Mucosa of rectum (tissue), 2 donors: Measurements from ENCODE around the gene NTRK2.

Experiments
- H3K27ac ChIP-seq, 2 donors: one replicate each; pipeline ENCODE4 v1.7.0; 2013; ENCODE audit warnings: inconsistent platforms in 2 of 2, low read depth in 2 of 2, low read length in 2 of 2
- H3K27me3 ChIP-seq, 2 donors: one replicate each; pipeline ENCODE4 v1.7.0; 2013; ENCODE audit warnings: low read length in 2 of 2; ENCODE audit not compliant: control insufficient read depth in 2 of 2, insufficient read depth in 2 of 2
- H3K36me3 ChIP-seq, 2 donors: one replicate each; pipeline ENCODE4 v1.7.0; 2013; ENCODE audit warnings: low read length in 2 of 2; ENCODE audit not compliant: control insufficient read depth in 2 of 2, insufficient read depth in 2 of 2
- H3K4me1 ChIP-seq, 2 donors: one replicate each; pipeline ENCODE4 v1.7.0; 2013; ENCODE audit warnings: low read length in 2 of 2, mild to moderate bottlenecking in 1 of 2; ENCODE audit not compliant: control insufficient read depth in 2 of 2, insufficient read depth in 2 of 2
- H3K4me3 ChIP-seq, 2 donors: one replicate each; pipeline ENCODE4 v1.7.0; 2013; ENCODE audit warnings: low read length in 2 of 2
- H3K9ac ChIP-seq, 2 donors: one replicate each; pipeline ENCODE4 v1.7.0; 2013; ENCODE audit warnings: low read length in 2 of 2, low read depth in 1 of 2, mild to moderate bottlenecking in 1 of 2
- H3K9me3 ChIP-seq, 2 donors: one replicate each; pipeline ENCODE4 v1.7.0; 2013; ENCODE audit warnings: low read length in 2 of 2; ENCODE audit not compliant: control insufficient read depth in 2 of 2
- donor health status: healthy.
- donor health status: Normal muscosa, but diverticular disease.

Gene NTRK2

DNA sequence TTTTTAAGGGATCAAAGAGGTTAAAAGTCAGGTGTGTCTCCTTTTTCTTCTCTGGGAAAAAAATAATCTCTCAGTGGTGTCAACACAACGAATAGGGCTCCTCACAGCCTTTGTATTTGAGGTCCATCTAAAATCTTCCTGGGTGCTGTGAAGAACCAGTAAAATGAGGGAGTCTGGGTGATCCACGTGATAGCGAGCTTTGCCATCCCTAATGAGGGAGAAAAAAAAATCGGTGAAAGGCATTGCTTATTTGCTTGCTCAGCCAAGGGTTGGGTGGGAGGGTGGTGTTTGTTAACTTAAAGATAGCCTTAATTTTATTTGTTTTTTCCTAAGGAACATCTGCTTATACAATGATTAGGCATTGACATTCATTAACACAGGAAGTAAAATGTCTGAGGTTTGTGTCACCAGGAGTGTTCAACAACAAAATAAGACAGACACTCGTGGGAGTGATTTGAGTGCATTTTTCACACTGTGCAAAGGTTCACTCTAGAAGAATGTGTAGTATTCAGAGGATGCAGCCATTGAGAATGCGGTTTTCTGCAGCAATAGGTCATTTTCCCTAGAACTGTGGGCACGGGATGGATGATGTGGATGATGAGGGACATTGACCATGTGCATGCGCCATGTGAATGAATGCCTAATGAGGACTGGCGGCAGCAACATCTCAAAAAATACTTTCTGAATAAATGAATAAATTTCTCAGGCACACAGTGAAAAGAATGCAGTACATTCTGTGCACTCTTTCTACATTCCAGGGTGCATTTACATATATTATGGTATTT is 369.5 kb downstream of the NTRK2 start:
- H3K27ac ChIP-seq, result no peak overlapping the region
- no peaks in the 10 kb centered on the region for H3K9me3 ChIP-seq
- H3K4me1 ChIP-seq, result peaks cover 0 to 5% of the 10 kb centered on the region in 2 donors
- no peak overlapping the region for H3K9ac ChIP-seq
- peaks cover 0 to 3% of the 10 kb centered on the region in 2 donors for H3K27me3 ChIP-seq
- H3K4me3 ChIP-seq, result no peak overlapping the region
- no peaks in the 10 kb centered on the region for H3K36me3 ChIP-seq

DNA sequence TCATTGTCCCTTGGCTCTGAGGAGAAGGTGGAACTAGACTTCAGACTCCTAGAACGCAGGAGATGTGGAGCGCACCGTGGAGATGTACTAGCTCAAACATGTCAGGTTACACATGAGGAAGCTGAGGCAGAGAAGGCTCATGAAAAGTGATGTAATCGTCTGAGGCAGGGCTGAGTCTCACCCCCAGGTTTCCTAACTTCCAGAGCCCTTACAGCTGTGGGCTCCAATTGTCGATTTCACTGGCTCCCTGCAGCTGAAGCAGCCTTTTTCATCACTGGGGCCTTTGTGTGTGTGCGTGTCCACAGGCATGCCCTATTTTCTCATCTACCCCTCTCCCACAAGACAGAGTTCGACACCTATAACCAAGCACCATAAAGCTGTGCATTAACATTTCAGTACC is 370.6 kb downstream of the NTRK2 start:
- Histone ChIP-seq H3K27ac (no peak overlapping the region), H3K36me3 (no peaks in the 10 kb centered on the region), H3K4me1 (peaks cover 0 to 5% of the 10 kb centered on the region in 2 donors), H3K9me3 (no peaks in the 10 kb centered on the region), H3K4me3 (no peak overlapping the region), H3K27me3 (peaks cover 0 to 3% of the 10 kb centered on the region in 2 donors), H3K9ac (no peak overlapping the region)

DNA sequence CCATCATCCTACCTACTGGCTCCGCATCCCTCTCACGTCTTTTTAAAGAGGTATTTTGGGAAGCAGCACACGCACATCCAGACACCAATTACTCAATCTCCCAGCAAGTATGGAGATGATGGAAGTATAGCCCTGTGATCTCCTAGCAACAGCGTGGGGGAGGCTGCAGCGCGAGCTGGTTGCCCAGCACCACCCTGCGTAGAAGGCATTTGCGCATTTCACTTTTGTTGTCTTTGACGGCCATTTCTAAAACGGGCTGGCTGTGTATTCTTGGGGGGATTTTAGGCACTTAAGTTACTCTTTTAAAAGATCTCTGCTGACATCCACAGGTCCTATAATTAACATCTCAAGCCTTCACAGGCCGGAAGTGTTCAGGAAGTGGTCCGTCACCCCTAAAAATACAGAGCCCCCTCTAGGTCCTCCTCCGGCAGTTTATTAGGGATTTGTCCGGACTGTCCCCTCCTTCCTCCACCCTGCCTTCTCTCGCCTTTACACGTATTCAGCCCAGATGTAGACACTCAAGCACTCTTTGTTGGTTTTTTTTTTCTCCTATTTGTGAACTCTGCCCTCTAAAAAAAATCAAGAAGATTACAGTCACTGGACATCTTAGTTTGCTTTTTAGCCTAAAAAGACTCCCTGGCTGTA is 371.4 kb downstream of the NTRK2 start:
- Histone ChIP-seq H3K9ac (no peak overlapping the region), H3K4me3 (no peak overlapping the region), H3K27ac (no peak overlapping the region)

DNA sequence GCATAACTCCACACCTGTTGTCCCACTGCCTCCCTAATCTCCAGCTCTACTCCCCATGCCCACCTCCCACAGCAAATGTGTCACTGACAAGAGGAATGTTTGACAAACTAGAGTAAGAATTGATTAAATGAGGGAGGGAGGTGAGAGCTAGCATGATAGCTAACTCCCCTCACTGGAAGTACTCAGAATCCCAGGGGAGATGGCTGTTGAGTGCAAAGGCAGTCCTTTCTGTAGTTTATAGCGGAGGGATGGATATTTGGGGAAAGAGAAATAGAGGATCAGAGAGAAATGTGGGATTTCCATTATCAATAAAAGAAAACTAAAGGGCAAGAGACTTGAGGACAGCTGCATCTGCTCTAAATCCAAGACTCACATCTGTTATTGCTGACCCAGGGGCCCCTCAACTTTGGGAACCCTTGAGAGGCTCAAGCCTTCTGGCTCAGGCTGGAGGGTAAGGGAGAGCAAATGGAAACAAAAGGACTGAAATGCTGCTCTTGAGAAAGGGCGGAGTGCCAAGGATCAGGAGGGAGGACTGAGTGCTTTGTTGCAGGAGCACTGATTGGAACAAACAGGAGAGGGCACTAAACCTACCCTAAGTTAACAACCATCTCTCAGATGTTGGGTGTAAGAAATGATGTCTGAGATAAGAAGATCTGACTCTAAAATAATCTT is 372.1 kb downstream of the NTRK2 start:
- Histone ChIP-seq H3K27me3 (peaks cover 0 to 3% of the 10 kb centered on the region in 2 donors), H3K9ac (no peak overlapping the region), H3K4me3 (no peak overlapping the region), H3K36me3 (no peaks in the 10 kb centered on the region), H3K4me1 (peaks cover 0 to 5% of the 10 kb centered on the region in 2 donors), H3K27ac (no peak overlapping the region), H3K9me3 (no peaks in the 10 kb centered on the region)

More for the DNA sequence above, 371.4 kb downstream of the NTRK2 start:
- Histone ChIP-seq H3K36me3 (no peaks in the 10 kb centered on the region), H3K9me3 (no peaks in the 10 kb centered on the region), H3K4me1 (peaks cover 0 to 5% of the 10 kb centered on the region in 2 donors), H3K27me3 (peaks cover 0 to 3% of the 10 kb centered on the region in 2 donors)

DNA sequence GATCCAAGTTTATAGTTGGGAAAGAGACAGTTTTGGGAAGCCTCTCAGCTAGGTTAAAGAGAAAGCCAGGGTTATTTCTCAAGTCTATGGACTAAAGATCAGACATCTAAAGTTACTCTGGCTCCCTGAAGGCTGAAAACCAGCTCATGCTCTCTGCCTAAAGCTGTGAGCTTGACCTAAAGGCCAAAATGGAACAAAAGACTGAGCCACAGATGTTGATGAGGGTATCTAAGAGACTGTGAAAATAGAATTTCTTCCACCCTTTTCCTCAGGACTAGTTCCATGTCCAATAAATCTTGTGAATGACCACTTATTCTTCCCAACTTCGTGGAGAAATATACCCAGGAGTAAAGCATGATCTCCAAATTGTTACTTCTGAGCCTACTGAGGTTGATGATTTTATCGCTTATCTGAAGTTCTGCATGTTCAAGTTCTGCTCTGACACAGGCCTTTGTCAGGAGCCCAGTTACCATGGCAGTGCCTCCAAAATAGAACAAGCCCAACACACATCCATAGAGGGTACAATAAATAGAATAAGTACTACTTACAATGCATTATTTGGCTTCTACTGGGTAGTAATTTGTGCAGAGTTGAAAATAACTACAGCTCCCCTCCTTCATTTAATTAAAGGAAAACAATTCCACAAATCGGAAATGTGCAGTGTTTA is 373.6 kb downstream of the NTRK2 start:
- Histone ChIP-seq H3K36me3 (no peaks in the 10 kb centered on the region), H3K27ac (no peak overlapping the region), H3K4me3 (no peak overlapping the region), H3K4me1 (peaks cover 0 to 3% of the 10 kb centered on the region in 2 donors), H3K9me3 (no peaks in the 10 kb centered on the region), H3K27me3 (peaks cover 0 to 3% of the 10 kb centered on the region in 2 donors), H3K9ac (no peak overlapping the region)

DNA sequence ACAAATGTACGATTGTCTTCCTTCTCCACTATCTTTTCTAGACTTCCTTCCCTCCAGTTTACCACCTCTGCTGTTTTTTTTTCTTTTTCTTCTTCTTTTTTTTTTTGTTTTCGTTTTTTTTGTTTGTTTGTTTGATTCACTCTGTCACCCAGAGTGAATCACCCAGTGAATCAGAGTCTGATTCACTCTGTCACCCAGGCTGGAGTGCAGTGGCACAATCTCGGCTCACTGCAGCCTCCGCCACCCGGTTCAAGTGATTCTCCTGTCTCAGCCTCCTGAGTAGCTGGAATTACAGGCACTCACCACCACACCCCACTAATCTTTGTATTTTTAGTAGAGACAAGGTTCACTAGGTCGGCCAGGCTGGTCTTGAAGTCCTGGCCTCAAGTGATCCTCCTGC is 375.7 kb downstream of the NTRK2 start:
- Histone ChIP-seq H3K27ac (no peak overlapping the region), H3K27me3 (peaks cover 0 to under 1% of the 10 kb centered on the region in 2 donors), H3K9ac (no peak overlapping the region), H3K36me3 (no peaks in the 10 kb centered on the region), H3K4me1 (peaks cover 0 to 3% of the 10 kb centered on the region in 2 donors), H3K9me3 (no peaks in the 10 kb centered on the region), H3K4me3 (no peak overlapping the region)

DNA sequence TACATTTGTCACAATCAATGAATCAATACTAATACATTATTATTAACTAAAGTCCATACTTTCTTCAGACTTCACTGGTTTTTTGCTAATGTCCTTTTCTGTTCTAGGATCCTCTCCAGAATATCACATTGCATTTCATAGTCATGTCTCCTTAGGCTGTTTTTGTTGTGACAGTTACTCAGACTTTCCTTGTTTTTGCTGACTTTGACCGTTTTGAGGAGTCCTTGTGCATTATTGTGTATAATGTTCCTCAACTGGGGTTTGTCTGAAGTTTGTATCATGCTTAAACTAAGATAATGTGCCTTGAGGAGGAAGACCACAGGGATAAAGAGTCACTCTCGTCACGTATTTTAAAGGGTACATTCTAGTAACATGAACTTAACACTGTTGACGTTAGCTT is 376.9 kb downstream of the NTRK2 start:
- H3K27me3 ChIP-seq, result no peaks in the 10 kb centered on the region
- no peak overlapping the region for H3K27ac ChIP-seq
- H3K36me3 ChIP-seq, result no peaks in the 10 kb centered on the region
- H3K9ac ChIP-seq, result no peak overlapping the region
- H3K9me3 ChIP-seq, result no peaks in the 10 kb centered on the region
- H3K4me3 ChIP-seq, result no peak overlapping the region
- H3K4me1 ChIP-seq, result peaks cover 0 to 3% of the 10 kb centered on the region in 2 donors

DNA sequence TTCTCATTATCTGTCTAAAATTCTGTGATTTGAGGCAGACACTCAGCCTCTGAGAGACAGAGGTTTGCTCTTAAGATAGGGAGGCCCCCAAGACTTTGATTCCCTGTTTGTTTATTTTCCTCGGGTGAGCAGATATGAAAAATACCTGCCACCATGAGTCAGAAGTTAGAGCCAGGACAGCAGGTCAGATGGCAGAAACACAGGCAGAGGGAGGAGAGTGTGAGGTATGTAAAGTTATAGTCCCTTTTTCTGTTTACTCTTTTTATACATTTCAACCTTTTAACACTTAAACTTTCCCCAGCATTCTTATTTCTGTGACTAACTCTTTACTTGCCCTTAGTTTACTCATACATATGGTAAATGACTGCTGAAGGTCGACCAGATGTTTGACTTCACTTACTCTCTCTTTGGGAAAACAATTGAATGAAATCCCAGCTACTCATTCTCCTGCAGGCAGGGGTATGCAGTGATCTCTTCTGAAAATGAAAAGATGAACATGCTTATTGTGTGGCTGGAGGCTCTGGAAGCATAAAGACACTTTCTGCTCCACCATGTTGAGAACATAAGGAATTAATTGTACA is 383.8 kb downstream of the NTRK2 start:
- Histone ChIP-seq H3K36me3 (no peaks in the 10 kb centered on the region), H3K9me3 (no peaks in the 10 kb centered on the region), H3K27ac (no peak overlapping the region), H3K4me1 (no peaks in the 10 kb centered on the region), H3K4me3 (no peak overlapping the region), H3K27me3 (no peaks in the 10 kb centered on the region), H3K9ac (no peak overlapping the region)

DNA sequence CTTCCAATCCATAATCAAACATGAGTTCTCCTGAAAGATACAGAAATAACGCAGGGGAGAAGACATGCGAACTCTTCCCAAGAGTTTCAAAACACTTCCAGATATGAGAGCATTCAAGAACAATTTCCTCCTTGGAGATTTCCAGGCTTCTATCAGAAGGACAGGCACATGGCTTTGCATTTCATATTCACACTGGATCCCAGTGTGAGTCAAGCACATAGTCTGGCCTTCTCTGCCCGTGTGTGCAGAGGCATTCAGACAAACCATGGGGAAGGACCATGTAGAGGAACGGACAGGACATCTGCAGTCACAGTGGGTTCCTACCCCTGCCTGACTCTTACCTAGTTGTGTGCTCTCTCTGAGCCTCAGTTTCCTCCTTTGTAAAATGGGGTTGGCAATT is 384.5 kb downstream of the NTRK2 start:
- Histone ChIP-seq H3K9me3 (no peaks in the 10 kb centered on the region), H3K9ac (no peak overlapping the region), H3K27ac (no peak overlapping the region), H3K4me3 (no peak overlapping the region), H3K36me3 (no peaks in the 10 kb centered on the region), H3K27me3 (no peaks in the 10 kb centered on the region), H3K4me1 (no peaks in the 10 kb centered on the region)
